ENCODE measurements around the gene DDA1.

Gene DDA1

GRCh38 chr19:17325133-17325532 is 15.8 kb downstream of the DDA1 start:
- H3K27ac ChIP-seq (replicated peaks), result no peak overlapping the region
- TF ChIP-seq POLR2AphosphoS5 (IDR thresholded peaks at IDR 0.05; ENCODE audit: low read depth), result no peak
- TF ChIP-seq SPI1 (IDR thresholded peaks at IDR 0.05; ENCODE audit: borderline replicate concordance, low read depth), result no peak
- TF ChIP-seq GABPA (IDR thresholded peaks at IDR 0.05; ENCODE audit: low read depth), result no peak
- no peak for TF ChIP-seq CTCF (IDR thresholded peaks at IDR 0.05; ENCODE audit: insufficient read depth, low read length)
- no peak for TF ChIP-seq REST (IDR thresholded peaks at IDR 0.05; ENCODE audit: insufficient replicate concordance, low read depth)
- peaks cover 18% of the 10 kb centered on the region for H3K27me3 ChIP-seq (ENCODE audit: insufficient read depth, poor library complexity, severe bottlenecking)
- no peak for DNase-seq (ENCODE audit: low read depth in 1 of 2, low spot score in 1 of 2)
- H3K4me3 ChIP-seq (replicated peaks; ENCODE audit: insufficient read depth, low read length), result no peak overlapping the region

GRCh38 chr19:17325881-17326594 is 16.7 kb downstream of the DDA1 start:
- H3K27me3 ChIP-seq (ENCODE audit: insufficient read depth, poor library complexity, severe bottlenecking), result peaks cover 27% of the 10 kb centered on the region
- H3K27ac ChIP-seq (replicated peaks), result no peak overlapping the region
- no peak for DNase-seq (ENCODE audit: low read depth in 1 of 2, low spot score in 1 of 2)
- H3K4me3 ChIP-seq (replicated peaks; ENCODE audit: insufficient read depth, low read length), result no peak overlapping the region
- TF ChIP-seq GABPA (IDR thresholded peaks at IDR 0.05; ENCODE audit: low read depth), result no peak
- no peak for TF ChIP-seq CTCF (IDR thresholded peaks at IDR 0.05; ENCODE audit: insufficient read depth, low read length)
- no peak for TF ChIP-seq POLR2AphosphoS5 (IDR thresholded peaks at IDR 0.05; ENCODE audit: low read depth)
- no peak for TF ChIP-seq SPI1 (IDR thresholded peaks at IDR 0.05; ENCODE audit: borderline replicate concordance, low read depth)
- no peak for TF ChIP-seq REST (IDR thresholded peaks at IDR 0.05; ENCODE audit: insufficient replicate concordance, low read depth)

- TF ChIP-seq POLR2AphosphoS5 (IDR thresholded peaks at IDR 0.05; ENCODE audit: low read depth), result no peak
- TF ChIP-seq CTCF (IDR thresholded peaks at IDR 0.05; ENCODE audit: insufficient read depth, low read length), result no peak
- TF ChIP-seq GABPA (IDR thresholded peaks at IDR 0.05; ENCODE audit: low read depth), result no peak
- TF ChIP-seq SPI1 (IDR thresholded peaks at IDR 0.05; ENCODE audit: borderline replicate concordance, low read depth), result no peak
- no peak for TF ChIP-seq REST (IDR thresholded peaks at IDR 0.05; ENCODE audit: insufficient replicate concordance, low read depth)
- H3K27me3 ChIP-seq (ENCODE audit: insufficient read depth, poor library complexity, severe bottlenecking), result peaks cover 27% of the 10 kb centered on the region
- no peak for DNase-seq (ENCODE audit: low read depth in 1 of 2, low spot score in 1 of 2)
- H3K4me3 ChIP-seq (replicated peaks; ENCODE audit: insufficient read depth, low read length), result no peak overlapping the region
- H3K27ac ChIP-seq (replicated peaks), result no peak overlapping the region
Observed at GRCh38 chr19:17326595-17326966, 17.2 kb downstream of the DDA1 start.

All from HL-60 (cell line).